Panc1 (cell line): Measurements from ENCODE around the gene AP5Z1. TPM values are rescaled to one million over a fixed set of nuclear protein-coding genes. Genes with fewer than 3 reads are reported as not detected.

Experiments
- ATAC-seq: fragments of 200-7000 bp; cut with Tn5 transposase; 2 replicates; pipeline ENCODE4 v1.9.1; 2020; ENCODE audit warnings: mild to moderate bottlenecking, moderate library complexity
- BruUV-seq: library from RNA; stranded (reverse); fragments of 400-500 nt; replicated peaks from 2 replicates; lab custom pipeline; 2021; lab: Mats Ljungman, UMichigan
- CTCF ChIA-PET: fragments of 300-600 bp; sonication (Branson Sonifier 250); formaldehyde crosslinking; loops from one replicate; lab custom pipeline; 2022; ENCODE audit warnings: antibody characterized with exemption; lab: Charles Lee
- POLR2A ChIA-PET: fragments of 300-600 bp; sonication (Branson Sonifier 250); formaldehyde crosslinking; loops from one replicate; lab custom pipeline; 2022; ENCODE audit warnings: antibody characterized with exemption; lab: Charles Lee
- DNase-seq: peaks from one replicate; pipeline ENCODE4 v3.0.0-alpha.2; 2010; ENCODE audit warnings: low read depth, low spot score
- H3K27ac ChIP-seq: 2 replicates; pipeline ENCODE4 v1.5.1; 2011; ENCODE audit warnings: mild to moderate bottlenecking, low read length, inconsistent platforms
- H3K27me3 ChIP-seq: fragments of 200-500 bp; sonication (Bioruptor generic); 2 replicates; pipeline ENCODE4 v1.6.0; 2014; ENCODE audit warnings: low read length, inconsistent platforms; ENCODE audit not compliant: control insufficient read depth, insufficient read depth
- H3K36me3 ChIP-seq: fragments of 200-500 bp; sonication (Bioruptor generic); 2 replicates; pipeline ENCODE4 v1.5.1; 2014; ENCODE audit warnings: inconsistent platforms, mild to moderate bottlenecking, low read length, moderate library complexity; ENCODE audit not compliant: control insufficient read depth, insufficient read depth
- H3K4me1 ChIP-seq: 2 replicates; pipeline ENCODE4 v1.5.1; 2011; ENCODE audit warnings: inconsistent platforms, mild to moderate bottlenecking, low read length, moderate library complexity; ENCODE audit not compliant: control insufficient read depth, insufficient read depth
- H3K4me3 ChIP-seq, 2 experiments: 2 replicates each; pipeline ENCODE4 v1.5.1; 2011 to 2012; ENCODE audit warnings: low read depth in 2 of 2, low read length in 2 of 2, mild to moderate bottlenecking in 2 of 2, inconsistent platforms in 1 of 2, moderate library complexity in 1 of 2
- H3K9me3 ChIP-seq: fragments of 200-500 bp; sonication (Bioruptor generic); 2 replicates; pipeline ENCODE4 v1.5.1; 2014; ENCODE audit warnings: low read depth, mild to moderate bottlenecking, inconsistent platforms, low read length, moderate library complexity; ENCODE audit not compliant: control insufficient read depth, insufficient read depth
- POLR2AphosphoS5 ChIP-seq: IDR thresholded peaks from 2 replicates; pipeline ENCODE4 v1.6.1; 2012; ENCODE audit warnings: mild to moderate bottlenecking, low read depth, low read length, moderate library complexity
- SIN3A ChIP-seq: IDR thresholded peaks from 2 replicates; pipeline ENCODE4 v1.6.1; 2012; ENCODE audit warnings: low read depth, mild to moderate bottlenecking, low read length, moderate library complexity, borderline replicate concordance; ENCODE audit not compliant: insufficient read depth
- TCF7L2 ChIP-seq: IDR thresholded peaks from 2 replicates; pipeline ENCODE4 v1.6.1; 2011; ENCODE audit warnings: mild to moderate bottlenecking, low read depth, low read length, inconsistent platforms
- in situ Hi-C: cut with HindIII; loops from 2 replicates; pipeline ENCODE4 v1.10.0; 2016; ENCODE audit warnings: low sequenced_read_pairs, low pct_unique_long_range_greater_than_20kb
- intact Hi-C: fragments of 100-400 bp; cut with micrococcal nuclease; formaldehyde crosslinking; loops from one replicate; pipeline ENCODE4 v1.10.0; 2022; ENCODE audit not compliant: unreplicated experiment
- total RNA-seq: library from RNA; stranded (reverse); gene quantifications from one replicate; pipeline ENCODE4 v1.2.1, GENCODE V29; 2021; ENCODE audit not compliant: unreplicated experiment
- TF ChIP-seq, protein P1 (sequence below): fragments of 450-650 bp; IDR thresholded peaks from 2 replicates; pipeline ENCODE4 v1.5.1; 2017; ENCODE audit warnings: mild to moderate bottlenecking
- TF ChIP-seq, protein P2 (sequence below), 2 experiments: IDR thresholded peaks; 2 replicates each; pipeline ENCODE4 v1.6.1; 2011 to 2012; ENCODE audit warnings: low read depth in 2 of 2, control low read depth in 1 of 2, low read length in 1 of 2, mild to moderate bottlenecking in 1 of 2, moderate library complexity in 1 of 2; ENCODE audit not compliant: insufficient read depth in 1 of 2

Gene AP5Z1
- total RNA-seq, 1 experiment from 2014 or later = 100.0 TPM

DNA sequence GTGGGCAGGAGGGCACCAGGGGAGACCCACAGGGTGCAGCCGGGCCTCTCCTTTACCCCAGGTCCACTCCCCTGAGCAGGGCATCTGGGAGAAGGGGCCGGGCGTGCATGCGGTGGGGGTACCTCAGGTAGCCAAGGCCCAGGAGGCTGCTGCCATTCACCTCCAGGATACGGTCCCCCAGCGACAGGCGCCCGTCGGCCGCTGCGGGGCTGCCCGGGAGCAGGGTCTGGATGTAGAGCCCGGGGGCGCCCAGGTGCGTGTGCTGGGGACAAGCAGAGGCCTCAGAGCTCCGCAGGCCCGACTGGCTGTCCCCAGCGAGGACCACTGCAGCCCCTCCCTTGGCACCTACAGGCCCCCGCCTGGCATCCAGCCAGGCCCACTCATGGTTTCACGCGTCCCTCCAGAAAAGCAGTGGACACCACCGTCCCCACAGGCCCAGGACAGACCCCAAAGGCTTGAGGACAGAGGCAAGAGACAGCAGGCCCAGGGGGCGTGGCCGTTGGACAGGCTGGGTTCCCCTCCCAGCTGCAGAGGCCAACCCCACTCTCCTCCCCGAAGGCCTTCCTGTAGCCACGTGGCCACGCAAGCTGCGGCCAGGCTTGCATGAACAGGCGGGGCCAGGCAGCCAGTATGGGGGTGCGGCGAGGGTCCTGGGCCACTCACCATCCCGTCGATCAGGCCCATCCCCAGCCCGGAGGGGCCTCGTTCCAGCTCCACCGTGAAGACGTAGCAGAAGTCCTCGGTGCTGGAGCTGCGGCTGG, 24.3 kb downstream of the AP5Z1 start:
- ChIA-PET CTCF (interaction anchor here (0.6 to 1.2 kb wide), 4 partner anchors 8 to 1415 kb away, joined by 3 to 5 read pairs (median 3); no protein-coding TSS in a partner anchor), POLR2A (interaction anchor here (0.5 kb wide), 1 partner anchor 112 kb away, joined by 14 read pairs; no protein-coding TSS in a partner anchor)
- H3K36me3 ChIP-seq = no peaks in the 10 kb centered on the region
- in situ Hi-C loops (no loop called here), intact Hi-C loops (loop anchor here (2.0 kb wide), 1 partner anchor 285 kb away; no protein-coding TSS in a partner anchor)
- no peak overlapping the region for H3K27ac ChIP-seq
- DNase-seq (no peak), ATAC-seq (no peak)
- TF ChIP-seq TCF7L2 = no peak
- TF ChIP-seq, protein P1, sequence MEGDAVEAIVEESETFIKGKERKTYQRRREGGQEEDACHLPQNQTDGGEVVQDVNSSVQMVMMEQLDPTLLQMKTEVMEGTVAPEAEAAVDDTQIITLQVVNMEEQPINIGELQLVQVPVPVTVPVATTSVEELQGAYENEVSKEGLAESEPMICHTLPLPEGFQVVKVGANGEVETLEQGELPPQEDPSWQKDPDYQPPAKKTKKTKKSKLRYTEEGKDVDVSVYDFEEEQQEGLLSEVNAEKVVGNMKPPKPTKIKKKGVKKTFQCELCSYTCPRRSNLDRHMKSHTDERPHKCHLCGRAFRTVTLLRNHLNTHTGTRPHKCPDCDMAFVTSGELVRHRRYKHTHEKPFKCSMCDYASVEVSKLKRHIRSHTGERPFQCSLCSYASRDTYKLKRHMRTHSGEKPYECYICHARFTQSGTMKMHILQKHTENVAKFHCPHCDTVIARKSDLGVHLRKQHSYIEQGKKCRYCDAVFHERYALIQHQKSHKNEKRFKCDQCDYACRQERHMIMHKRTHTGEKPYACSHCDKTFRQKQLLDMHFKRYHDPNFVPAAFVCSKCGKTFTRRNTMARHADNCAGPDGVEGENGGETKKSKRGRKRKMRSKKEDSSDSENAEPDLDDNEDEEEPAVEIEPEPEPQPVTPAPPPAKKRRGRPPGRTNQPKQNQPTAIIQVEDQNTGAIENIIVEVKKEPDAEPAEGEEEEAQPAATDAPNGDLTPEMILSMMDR = no peak
- TF ChIP-seq, protein P2, sequence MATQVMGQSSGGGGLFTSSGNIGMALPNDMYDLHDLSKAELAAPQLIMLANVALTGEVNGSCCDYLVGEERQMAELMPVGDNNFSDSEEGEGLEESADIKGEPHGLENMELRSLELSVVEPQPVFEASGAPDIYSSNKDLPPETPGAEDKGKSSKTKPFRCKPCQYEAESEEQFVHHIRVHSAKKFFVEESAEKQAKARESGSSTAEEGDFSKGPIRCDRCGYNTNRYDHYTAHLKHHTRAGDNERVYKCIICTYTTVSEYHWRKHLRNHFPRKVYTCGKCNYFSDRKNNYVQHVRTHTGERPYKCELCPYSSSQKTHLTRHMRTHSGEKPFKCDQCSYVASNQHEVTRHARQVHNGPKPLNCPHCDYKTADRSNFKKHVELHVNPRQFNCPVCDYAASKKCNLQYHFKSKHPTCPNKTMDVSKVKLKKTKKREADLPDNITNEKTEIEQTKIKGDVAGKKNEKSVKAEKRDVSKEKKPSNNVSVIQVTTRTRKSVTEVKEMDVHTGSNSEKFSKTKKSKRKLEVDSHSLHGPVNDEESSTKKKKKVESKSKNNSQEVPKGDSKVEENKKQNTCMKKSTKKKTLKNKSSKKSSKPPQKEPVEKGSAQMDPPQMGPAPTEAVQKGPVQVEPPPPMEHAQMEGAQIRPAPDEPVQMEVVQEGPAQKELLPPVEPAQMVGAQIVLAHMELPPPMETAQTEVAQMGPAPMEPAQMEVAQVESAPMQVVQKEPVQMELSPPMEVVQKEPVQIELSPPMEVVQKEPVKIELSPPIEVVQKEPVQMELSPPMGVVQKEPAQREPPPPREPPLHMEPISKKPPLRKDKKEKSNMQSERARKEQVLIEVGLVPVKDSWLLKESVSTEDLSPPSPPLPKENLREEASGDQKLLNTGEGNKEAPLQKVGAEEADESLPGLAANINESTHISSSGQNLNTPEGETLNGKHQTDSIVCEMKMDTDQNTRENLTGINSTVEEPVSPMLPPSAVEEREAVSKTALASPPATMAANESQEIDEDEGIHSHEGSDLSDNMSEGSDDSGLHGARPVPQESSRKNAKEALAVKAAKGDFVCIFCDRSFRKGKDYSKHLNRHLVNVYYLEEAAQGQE (IDR thresholded peaks at IDR 0.05; ENCODE audit: insufficient read depth in 1 of 2, low read depth in 2 of 2, low read length in 1 of 2) = no peak
- TF ChIP-seq POLR2AphosphoS5 = no peak
- TF ChIP-seq SIN3A = no peak
- H3K4me1 ChIP-seq = peaks cover 15% of the 10 kb centered on the region
- BruUV-seq = no TSS peak
- H3K9me3 ChIP-seq = no peaks in the 10 kb centered on the region
- H3K4me3 ChIP-seq = no peak overlapping the region
- no peaks in the 10 kb centered on the region for H3K27me3 ChIP-seq

DNA sequence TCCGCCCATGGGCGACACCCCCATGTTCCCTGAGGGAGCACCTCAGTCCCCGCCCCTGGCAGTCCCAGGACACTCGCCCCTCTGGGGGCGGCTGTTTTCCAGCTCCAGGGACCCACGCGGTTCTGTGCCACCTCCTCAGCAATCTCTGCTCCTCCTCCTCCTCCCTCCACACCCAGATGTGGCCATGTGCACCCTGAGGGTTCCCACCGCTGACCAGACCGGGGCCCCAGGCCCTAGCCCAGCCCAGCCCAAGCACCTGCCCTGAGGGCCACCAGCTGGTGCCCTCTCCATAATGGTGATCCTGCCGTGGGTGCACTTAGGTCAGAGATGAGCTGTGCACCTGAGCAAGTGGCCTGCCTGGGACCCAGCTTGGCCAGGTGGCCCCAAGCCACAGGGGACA, 25.1 kb downstream of the AP5Z1 start:
- intact Hi-C loops = no loop called here
- CTCF ChIA-PET = no interaction called here
- ATAC-seq = peak; percentile 3; the same call in 1 of the 2 replicates

More for the DNA sequence above, 25.1 kb downstream of the AP5Z1 start:
- TF ChIP-seq, protein P2 (IDR thresholded peaks at IDR 0.05; ENCODE audit: insufficient read depth in 1 of 2, low read depth in 2 of 2, low read length in 1 of 2) = no peak
- TF ChIP-seq SIN3A (no peak), POLR2AphosphoS5 (no peak), TCF7L2 (no peak)
- TF ChIP-seq, protein P1 = no peak
- H3K27ac ChIP-seq = no peak overlapping the region
- no peaks in the 10 kb centered on the region for H3K36me3 ChIP-seq
- no peak overlapping the region for H3K4me3 ChIP-seq
- in situ Hi-C loops = no loop called here
- H3K9me3 ChIP-seq = no peaks in the 10 kb centered on the region
- H3K4me1 ChIP-seq = peaks cover 20% of the 10 kb centered on the region
- no peak for DNase-seq
- POLR2A ChIA-PET = interaction anchor here (0.6 kb wide), 1 partner anchor 294 kb away, joined by 3 read pairs; no protein-coding TSS in a partner anchor
- BruUV-seq = no TSS peak
- H3K27me3 ChIP-seq = no peaks in the 10 kb centered on the region
